ENCODE data around the gene SNX30. TPM values are rescaled to one million over a fixed set of nuclear protein-coding genes. Genes with fewer than 3 reads are reported as not detected.

The SNX30 gene
- total RNA-seq, 2 experiments from 2014 or later, result 13.5 to 19.8 TPM

- Histone ChIP-seq H3K9me3 (ENCODE audit: low read length) (no peaks in the 10 kb centered on the region), H3K4me2 (ENCODE audit: low read length) (no peak overlapping the region), H3K79me2 (ENCODE audit: insufficient read depth, low read depth, low read length) (no peaks in the 10 kb centered on the region), H2AFZ (ENCODE audit: low read length) (no peak overlapping the region), H3K9me2 (ENCODE audit: insufficient read depth, low read length) (no peaks in the 10 kb centered on the region), H3K4me1 (ENCODE audit: insufficient read depth, low read length, poor library complexity, severe bottlenecking) (peaks cover 20% of the 10 kb centered on the region), H4K20me1 (ENCODE audit: insufficient read depth, low read length) (peaks cover 6% of the 10 kb centered on the region; the same call in 1 of the 2 replicates), H3K27ac (ENCODE audit: low read depth, low read length, poor library complexity, severe bottlenecking) (no peak overlapping the region), H3K36me3 (ENCODE audit: insufficient read depth, low read length) (no peaks in the 10 kb centered on the region), H3K4me3 (ENCODE audit: low read depth, low read length, poor library complexity, severe bottlenecking) (no peak overlapping the region)
- no peak for DNase-seq (ENCODE audit: low spot score)
- no TSS peak for BruUV-seq (replicated peaks)
- intact Hi-C loops (cut with micrococcal nuclease; ENCODE audit: unreplicated experiment), result no loop called here
- ChIA-PET POLR2A (interaction anchor here (0.6 to 2.3 kb wide), 4 partner anchors 14 to 623 kb away, joined by 3 to 7 read pairs (median 4); no protein-coding TSS in a partner anchor), CTCF (ENCODE audit: unreplicated experiment) (interaction anchor here (1.1 kb wide), 1 partner anchor 15 kb away, joined by 4 read pairs; no protein-coding TSS in a partner anchor)
- TF ChIP-seq EZH2phosphoT487 (IDR thresholded peaks at IDR 0.05; ENCODE audit: borderline replicate concordance, low read depth, low read length), result no peak
- TF ChIP-seq, protein P1, sequence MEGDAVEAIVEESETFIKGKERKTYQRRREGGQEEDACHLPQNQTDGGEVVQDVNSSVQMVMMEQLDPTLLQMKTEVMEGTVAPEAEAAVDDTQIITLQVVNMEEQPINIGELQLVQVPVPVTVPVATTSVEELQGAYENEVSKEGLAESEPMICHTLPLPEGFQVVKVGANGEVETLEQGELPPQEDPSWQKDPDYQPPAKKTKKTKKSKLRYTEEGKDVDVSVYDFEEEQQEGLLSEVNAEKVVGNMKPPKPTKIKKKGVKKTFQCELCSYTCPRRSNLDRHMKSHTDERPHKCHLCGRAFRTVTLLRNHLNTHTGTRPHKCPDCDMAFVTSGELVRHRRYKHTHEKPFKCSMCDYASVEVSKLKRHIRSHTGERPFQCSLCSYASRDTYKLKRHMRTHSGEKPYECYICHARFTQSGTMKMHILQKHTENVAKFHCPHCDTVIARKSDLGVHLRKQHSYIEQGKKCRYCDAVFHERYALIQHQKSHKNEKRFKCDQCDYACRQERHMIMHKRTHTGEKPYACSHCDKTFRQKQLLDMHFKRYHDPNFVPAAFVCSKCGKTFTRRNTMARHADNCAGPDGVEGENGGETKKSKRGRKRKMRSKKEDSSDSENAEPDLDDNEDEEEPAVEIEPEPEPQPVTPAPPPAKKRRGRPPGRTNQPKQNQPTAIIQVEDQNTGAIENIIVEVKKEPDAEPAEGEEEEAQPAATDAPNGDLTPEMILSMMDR (conservative IDR thresholded peaks at IDR 0.05; ENCODE audit: low read length), result no peak
Observed at GRCh38 chr9:112772551-112772950, 22.0 kb downstream of the SNX30 start.

DNA sequence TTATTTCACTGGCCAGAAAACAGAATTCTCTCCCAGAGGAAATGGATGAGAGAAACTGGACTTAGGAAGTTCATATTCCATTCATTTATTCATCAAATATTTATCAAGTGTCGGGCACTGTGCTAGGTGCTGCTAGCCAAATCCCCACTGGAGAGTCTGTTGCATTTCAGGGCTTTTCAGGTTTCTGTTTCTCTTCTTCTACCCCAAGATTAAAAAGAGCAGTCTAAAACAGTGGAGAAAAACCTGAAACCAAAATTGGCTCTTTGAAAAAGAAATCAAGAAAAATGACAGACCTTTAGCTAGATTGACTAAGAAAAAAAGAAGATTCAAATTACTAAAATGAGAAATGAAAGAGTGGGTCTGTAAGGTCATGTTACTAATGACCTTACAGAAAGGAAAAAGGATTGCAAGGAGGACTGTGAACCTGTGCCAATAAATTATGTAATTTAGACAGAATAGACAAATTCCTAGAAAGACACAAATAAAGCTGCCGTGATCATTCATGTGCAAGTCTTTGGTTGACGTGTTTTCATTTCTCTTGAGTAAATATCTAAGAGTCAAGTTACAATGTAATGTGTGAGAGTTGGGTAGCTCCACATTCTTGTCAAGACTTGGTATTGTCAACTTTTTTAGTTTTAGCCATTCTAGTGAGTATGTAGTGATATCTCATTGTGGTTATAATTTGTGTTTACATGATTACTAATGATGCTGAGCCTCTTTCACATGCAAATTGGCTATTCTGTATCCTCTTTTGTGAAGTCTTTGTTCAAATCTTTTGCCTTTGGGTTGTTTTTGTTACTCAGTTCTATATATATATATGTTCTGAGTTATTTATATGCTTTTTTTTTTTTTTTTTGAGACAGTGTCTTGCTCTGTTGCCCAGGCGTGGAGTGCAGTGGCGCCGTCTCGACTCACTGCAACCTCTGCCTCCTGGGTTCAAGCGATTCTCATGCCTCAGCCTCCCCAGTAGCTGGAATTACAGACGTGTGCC, 23.7 kb downstream of the SNX30 start:
- no peak overlapping the region for H3K4me3 ChIP-seq (ENCODE audit: low read depth, low read length, poor library complexity, severe bottlenecking)
- peaks cover 20% of the 10 kb centered on the region for H3K4me1 ChIP-seq (ENCODE audit: insufficient read depth, low read length, poor library complexity, severe bottlenecking)
- peaks cover 6% of the 10 kb centered on the region for H4K20me1 ChIP-seq (ENCODE audit: insufficient read depth, low read length)
- POLR2A ChIA-PET, result interaction anchor here (0.6 to 2.3 kb wide), 5 partner anchors 13 to 285 kb away, joined by 3 to 7 read pairs (median 4); no protein-coding TSS in a partner anchor
- no TSS peak for BruUV-seq (replicated peaks)
- no peaks in the 10 kb centered on the region for H3K36me3 ChIP-seq (ENCODE audit: insufficient read depth, low read length)
- H3K9me3 ChIP-seq (ENCODE audit: low read length), result no peaks in the 10 kb centered on the region
- DNase-seq (ENCODE audit: low spot score), result peak; percentile 14
- intact Hi-C loops (cut with micrococcal nuclease; ENCODE audit: unreplicated experiment), result loop anchor here (2.0 kb wide), 1 partner anchor 24 kb away; the partner anchor contains the start of gene SNX30
- CTCF ChIA-PET (ENCODE audit: unreplicated experiment), result no interaction called here
- no peak overlapping the region for H3K27ac ChIP-seq (ENCODE audit: low read depth, low read length, poor library complexity, severe bottlenecking)
- H3K4me2 ChIP-seq (ENCODE audit: low read length), result peak overlapping the region; percentile 33; the same call in 1 of the 2 replicates
- H2AFZ ChIP-seq (ENCODE audit: low read length), result no peak overlapping the region
- no peaks in the 10 kb centered on the region for H3K79me2 ChIP-seq (ENCODE audit: insufficient read depth, low read depth, low read length)
- no peak for TF ChIP-seq EZH2phosphoT487 (IDR thresholded peaks at IDR 0.05; ENCODE audit: borderline replicate concordance, low read depth, low read length)
- TF ChIP-seq, protein P1 (conservative IDR thresholded peaks at IDR 0.05; ENCODE audit: low read length), result no peak
- H3K9me2 ChIP-seq (ENCODE audit: insufficient read depth, low read length), result no peaks in the 10 kb centered on the region
